Measurements from ENCODE around the gene DUSP16.

GRCh38 chr12:12539028-12539810 is 23.4 kb downstream of the DUSP16 start:
- TF ChIP-seq CTCF (IDR thresholded peaks at IDR 0.05) (no peak), POLR2A (IDR thresholded peaks at IDR 0.05) (no peak)
